HG03159 (cell line): Measurements from ENCODE around the gene CPB1.
"Not testable (repeated sequence)": the region's sequence is repeated elsewhere in the genome, so short reads cannot be mapped to it uniquely, and the experiment has no call there.

Experiments used
- ATAC-seq: cut with Tn5 transposase; IDR thresholded peaks from one replicate; pipeline ENCODE4 v1.9.1; 2021; ENCODE audit warnings: mild to moderate bottlenecking, moderate library complexity; ENCODE audit not compliant: unreplicated experiment

CPB1 gene

GRCh38 chr3:148827585-148827984 lies at the start of gene CPB1:
TSS of gene CPB1 (plus strand) at chr3:148827811. CDS start at chr3:148827824, 13 bp downstream.
- ATAC-seq = no peak

DNA sequence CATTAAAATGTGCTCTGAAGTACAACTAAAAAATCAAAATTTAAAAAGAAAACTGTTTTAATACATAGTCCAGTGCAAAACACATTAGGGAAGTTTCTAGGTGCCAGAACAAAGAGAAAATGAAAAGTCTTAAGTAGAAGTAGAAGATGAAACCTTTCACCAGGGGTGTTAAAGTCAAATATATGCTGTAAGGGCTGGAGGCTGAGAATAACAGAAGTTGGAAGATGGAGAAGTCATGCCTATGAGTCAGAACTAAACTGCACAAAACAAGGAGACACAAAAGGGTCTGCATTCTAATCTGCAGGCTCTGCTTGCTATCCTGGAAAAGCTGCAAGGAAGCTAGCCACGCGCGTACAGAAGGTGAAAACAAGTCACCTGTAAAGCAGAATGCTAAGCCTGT lies 48.7 kb upstream of the CPB1 start:
- ATAC-seq = no peak

- not testable (repeated sequence) for ATAC-seq
These were observed 42.6 kb upstream of the CPB1 start for GRCh38 chr3:148785026-148785425.

GRCh38 chr3:148786159-148786558 lies 41.5 kb upstream of the CPB1 start:
- ATAC-seq = not testable (repeated sequence)

DNA sequence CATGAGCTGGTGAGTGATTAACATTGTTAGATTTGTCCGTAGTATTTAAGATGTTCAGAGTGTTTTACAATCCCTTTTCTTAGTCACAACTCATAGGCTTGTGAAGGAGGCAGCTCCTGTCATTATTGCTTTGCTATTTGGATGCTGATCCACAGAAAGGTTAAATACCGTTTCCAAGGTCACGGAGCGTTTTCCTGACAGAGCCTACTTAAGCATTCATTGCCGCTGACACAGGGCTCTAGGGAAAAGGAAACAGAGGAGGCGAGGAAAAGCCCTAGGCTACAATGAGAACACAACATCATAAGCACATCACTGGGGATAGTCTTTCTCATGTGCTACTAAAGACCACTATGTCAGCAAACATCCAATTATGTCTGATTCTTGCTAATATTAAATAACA lies 38.5 kb upstream of the CPB1 start:
- no peak for ATAC-seq

DNA sequence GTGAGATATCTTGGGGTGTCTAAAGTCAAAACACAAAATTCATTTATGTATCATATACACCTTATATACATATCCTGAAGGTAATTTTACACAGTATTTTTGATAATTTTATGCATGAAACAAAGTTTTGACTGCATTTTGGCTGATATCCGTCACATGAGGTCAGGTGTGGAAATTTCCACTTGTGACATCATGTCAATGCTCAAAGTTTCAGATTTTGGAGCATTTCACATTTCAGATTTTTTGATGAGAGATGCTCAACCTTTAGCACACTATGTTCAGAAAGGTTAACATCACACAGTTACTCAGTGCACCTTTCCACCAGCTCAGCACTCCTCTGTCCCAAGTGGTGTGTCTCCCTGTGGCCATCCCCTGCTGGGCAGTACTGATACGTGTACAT lies 37.7 kb upstream of the CPB1 start:
- ATAC-seq = no peak

DNA sequence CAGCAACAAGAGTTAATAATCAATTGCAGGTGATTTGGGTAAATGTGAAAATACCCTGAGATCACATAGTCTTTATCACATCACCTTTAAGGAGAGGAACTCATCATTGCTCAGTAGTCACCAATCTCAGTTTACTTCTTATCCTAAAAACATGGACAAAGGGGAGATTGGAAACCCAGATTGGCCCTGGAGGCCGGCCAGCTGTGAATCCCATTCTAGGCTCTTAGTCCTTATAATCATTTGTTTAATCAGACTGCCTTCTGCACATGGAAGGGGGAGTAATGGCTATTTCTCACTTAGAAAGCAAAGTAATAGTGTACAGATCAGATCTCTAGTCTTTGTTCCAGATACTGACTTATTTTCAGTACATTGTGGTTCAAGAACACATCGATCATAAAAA lies 37.2 kb upstream of the CPB1 start:
- no peak for ATAC-seq

DNA sequence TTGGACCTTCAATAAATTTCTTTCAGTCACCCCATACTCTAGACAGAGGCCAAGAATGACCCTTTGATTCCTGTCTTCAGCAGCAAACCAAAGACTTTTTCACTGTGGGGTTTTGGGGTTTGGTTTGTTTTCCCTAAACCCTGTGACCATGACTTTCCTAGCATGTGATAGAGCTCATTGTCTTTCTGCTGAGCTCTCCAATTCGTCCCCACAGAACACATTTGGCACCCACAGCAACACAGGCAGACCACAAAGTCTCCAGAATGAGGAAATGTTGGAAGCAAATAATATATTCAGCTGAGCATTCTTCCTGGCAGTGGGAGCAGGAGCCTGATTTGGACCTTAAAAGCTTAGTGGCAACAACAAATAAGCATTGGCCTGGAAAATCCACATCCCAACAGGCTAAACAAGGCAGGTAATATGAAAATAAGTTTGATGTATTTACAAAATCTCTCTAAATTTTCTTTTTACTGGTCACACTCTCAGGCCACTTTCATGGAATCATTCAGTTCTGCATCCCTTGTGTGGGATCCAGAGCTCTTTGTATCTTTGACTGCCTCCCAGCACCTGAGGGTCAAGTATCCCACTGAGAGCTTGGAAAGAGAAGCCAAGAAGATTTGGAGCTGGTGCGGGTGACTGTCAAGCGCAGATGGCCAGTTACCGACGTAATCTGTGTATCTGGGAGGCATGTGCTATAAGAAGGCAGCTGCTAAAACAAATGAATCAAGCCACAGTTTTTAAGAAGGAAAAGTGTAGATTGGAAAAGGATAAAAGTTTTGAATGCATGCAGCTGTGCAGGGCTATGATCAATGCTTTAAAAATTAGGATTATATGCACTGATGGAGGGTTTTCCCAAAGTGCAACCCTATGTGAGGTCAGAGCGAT lies 36.5 kb upstream of the CPB1 start:
- ATAC-seq = no peak

DNA sequence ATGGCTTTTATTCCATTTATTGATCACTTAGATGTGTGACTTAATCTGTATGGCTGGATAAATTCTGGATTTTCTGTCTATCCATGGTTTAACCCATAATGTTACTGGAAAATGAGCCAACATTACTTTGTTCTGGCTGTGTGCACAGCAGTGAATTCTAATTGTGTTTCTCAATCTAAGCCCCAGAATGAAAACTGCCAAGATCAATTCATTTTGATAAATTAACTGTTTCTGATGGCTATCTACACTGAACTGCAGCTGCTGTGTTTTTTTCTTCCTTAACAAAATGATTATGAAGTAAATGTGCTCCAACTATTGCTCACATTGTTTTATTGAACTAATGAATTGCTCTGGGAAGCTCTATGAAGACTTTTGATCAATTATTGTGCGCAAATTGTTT lies 35.7 kb upstream of the CPB1 start:
- no peak for ATAC-seq

- no peak for ATAC-seq
These were observed 35.1 kb upstream of the CPB1 start for GRCh38 chr3:148792516-148792915.

DNA sequence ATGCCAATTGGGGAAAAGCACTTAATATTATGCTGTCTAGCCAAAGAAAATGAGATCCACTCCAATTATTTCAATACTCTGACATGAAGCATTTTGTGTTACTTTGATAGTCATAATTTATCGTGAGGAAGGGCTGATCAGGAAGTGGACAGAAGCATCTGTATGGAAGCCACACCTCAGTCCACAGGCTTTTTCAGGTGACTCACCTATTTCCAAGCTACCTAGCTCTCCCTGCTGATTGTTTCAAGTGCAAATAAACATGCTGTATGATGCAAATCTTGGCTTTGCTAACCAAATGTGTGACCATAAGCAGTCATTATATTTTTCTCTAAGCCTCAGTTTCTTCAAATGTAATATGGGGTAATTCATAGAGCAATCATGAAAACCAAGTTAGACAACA lies 30.8 kb upstream of the CPB1 start:
- ATAC-seq = no peak

- no peak for ATAC-seq
These were observed 29.8 kb upstream of the CPB1 start for GRCh38 chr3:148797795-148798194.

DNA sequence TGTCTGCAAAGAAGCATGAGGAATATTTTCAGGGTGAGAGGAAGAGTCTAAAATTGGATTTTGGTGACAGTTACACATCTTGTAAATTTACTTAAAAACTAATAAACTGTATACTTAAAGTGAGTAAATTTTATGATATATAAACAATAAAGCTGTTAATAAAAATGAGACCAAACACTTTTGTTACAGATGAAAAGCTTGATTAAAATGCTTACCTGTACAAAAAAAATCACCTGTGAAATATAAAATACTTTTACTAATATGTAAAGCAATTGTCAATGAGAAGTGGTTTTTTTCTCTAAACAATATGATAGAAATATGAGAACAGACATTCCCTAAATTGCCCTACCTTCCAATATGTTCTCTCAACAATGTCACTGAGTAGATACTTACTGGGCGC lies 27.2 kb upstream of the CPB1 start:
- no peak for ATAC-seq

DNA sequence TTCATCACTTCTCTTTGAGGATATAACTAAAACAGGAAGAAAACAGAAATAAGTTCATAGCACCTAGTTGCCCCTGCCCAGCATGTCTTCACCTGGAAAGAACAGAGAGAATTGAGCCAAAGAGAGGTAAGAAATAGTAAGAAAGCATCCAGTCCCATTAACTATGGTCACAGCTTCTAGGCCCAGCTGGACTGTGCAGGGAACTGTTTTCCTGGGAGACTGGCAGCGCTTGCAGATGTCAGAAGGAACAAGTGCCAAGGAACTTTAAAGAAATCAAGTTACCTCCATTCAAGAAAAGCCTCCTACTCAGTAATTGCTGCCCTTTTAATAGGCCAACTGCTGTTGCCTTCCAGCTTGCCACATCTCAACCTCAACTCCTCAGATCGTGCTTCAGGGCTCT lies 17.8 kb upstream of the CPB1 start:
- ATAC-seq = no peak

DNA sequence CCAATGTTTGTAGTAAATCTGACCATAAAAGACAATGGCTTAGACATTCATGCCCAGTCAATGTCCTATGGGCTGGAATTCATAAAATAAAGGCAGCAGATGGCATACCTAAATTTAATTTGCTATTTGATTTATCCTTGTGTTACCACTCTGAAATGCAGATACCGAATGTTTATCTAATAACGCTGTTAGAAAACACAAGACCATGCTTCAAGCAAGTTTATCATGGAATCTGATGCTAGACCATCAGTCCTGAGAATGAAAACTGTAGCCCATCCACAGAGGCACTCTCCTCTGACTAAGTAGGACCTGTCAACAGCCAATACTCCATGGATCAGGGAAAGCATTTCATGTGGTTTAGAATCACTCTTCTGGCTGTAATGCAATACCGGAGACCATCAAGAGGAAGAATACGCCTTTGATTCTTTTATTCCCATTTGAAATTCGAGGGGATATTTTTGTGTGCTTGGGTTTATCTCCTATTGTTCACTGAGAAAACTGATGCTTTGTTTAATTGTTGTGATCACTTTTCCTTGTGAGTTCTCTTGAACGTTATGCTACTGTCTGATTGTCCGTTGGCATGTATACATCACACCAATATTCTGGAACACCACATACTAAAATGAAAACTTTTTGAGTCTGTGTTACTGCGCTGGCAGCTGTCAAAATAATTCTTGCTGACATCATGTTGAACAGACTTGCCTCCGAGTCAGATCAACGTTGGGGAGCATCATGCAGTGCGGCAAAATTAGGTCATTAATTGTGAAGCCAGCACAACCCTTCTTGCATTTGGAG lies 12.1 kb upstream of the CPB1 start:
- no peak for ATAC-seq

- no peak for ATAC-seq
These were observed 11.2 kb upstream of the CPB1 start for GRCh38 chr3:148816427-148816826.

DNA sequence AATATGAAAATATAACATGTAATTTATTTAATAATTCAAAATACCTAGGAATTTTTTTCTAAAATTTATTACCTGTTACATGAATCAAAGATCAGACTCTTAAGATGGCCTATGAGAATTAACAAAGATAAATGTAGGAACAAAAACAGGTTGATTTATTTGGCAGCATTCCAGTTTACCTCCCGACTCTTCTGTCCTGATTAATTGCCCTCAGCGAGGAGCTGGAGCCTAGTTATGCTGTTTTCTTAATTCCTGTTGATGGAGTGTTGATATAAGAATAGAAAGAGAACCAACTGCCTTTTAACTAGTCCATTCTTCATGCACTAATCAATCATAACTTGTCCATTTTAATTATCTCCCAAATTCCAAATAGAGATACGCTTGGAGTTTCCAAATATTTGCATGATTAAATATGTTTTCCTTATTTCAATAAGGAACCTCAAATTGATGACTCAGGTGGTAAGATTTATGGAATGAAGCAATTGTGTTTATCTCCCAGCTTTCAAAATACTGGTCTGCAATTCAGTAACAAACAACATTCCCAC lies 10.6 kb upstream of the CPB1 start:
- ATAC-seq = no peak

DNA sequence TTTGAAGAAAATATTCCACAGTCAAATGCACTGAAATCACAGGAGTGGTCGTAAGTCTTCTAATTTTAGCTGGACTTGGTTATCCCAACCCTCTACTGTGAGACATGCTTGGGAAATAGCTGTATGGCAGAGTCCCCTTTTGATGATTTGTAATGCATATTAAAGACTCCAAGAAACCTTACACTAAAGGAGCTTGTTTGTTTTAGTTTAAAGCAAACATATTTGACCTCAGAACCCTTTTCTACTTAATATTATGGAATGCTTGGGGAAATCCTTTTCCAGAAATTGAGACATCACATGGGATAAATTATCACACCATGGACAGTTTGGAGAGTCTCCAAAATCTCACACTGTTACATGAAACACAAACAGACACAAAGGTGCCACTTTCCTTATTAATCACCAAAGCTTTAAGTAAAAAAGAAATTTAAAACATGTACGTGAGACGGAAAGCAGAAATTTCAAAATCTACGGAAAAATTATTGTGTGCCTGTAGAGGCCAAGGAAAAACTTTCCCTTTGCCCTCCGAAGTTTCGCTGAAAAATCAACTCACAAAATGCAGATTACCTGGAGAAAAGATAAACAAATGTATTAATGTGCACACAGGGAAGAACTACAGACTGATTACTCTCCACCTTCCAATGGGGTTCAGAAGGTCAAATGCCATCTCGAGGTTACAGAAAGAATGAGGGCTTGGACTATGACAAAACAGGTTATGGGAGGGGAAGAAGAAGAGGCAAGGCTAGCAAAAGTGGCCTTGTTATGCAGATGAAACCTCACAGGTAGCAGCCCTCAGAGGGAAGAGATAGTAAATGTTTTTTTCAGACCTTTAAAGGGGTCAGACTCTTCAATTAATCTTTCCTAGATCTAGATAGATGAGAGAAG lies 7.0 kb upstream of the CPB1 start:
- ATAC-seq = no peak

DNA sequence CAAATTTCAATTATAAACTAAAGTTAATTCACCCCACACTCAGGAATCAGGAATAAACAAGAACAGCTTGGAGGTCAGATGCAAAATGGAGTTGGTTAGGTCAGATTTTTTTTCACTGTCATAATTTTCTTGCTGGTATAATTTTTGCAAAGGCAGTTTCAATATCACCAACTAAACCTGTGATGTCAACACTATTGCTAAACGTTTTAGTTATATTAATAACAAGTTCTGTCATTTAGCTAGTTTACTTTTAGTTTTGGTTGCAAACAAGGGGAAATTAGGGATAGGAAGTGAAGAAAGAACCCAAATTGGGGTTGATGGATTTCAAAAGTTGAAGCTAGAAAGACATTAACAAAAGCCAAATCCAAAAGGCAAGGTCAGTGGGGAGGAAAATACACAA lies 4.6 kb upstream of the CPB1 start:
- no peak for ATAC-seq

- ATAC-seq = no peak
These were observed 2.1 kb upstream of the CPB1 start for GRCh38 chr3:148825476-148825875.

- no peak for ATAC-seq
These were observed 602 bp downstream of the CPB1 start for GRCh38 chr3:148828136-148828690.
